Small intestine (tissue), 7 donors: ENCODE results near the gene RASA4B. TPM values are rescaled to one million over a fixed set of nuclear protein-coding genes. Genes with fewer than 3 reads are reported as not detected.
"Not testable (repeated sequence)": the region's sequence is repeated elsewhere in the genome, so short reads cannot be mapped to it uniquely, and the experiment has no call there.

Experiments
- DNase-seq, 2 donors: peaks; one replicate each; pipeline versions ENCODE4 v3.0.0 to v3.0.0-alpha.2; 2013
- FAIRE-seq: peaks from 2 replicates; lab custom pipeline; 2012; peaks lifted over from hg19 to GRCh38; lab: Jason Lieb, UNC
- H3K27ac ChIP-seq, 3 donors: one replicate each; pipeline ENCODE4 v1.5.1; 2013; ENCODE audit warnings: low read length in 2 of 3, mild to moderate bottlenecking in 2 of 3, control low read depth in 1 of 3, inconsistent platforms in 1 of 3, low read depth in 1 of 3, moderate library complexity in 1 of 3
- H3K27me3 ChIP-seq, 3 donors: one replicate each; pipeline ENCODE4 v1.6.1; 2013; ENCODE audit warnings: low read length in 3 of 3, inconsistent platforms in 1 of 3; ENCODE audit not compliant: control insufficient read depth in 3 of 3, insufficient read depth in 3 of 3
- H3K36me3 ChIP-seq, 3 donors: one replicate each; pipeline ENCODE4 v1.6.1; 2013; ENCODE audit warnings: low read length in 3 of 3, inconsistent platforms in 1 of 3, low read depth in 1 of 3, mild to moderate bottlenecking in 1 of 3, moderate library complexity in 1 of 3; ENCODE audit not compliant: control insufficient read depth in 3 of 3, insufficient read depth in 2 of 3
- H3K4me1 ChIP-seq, 3 donors: one replicate each; pipeline ENCODE4 v1.6.1; 2013; ENCODE audit warnings: low read length in 2 of 3, inconsistent platforms in 1 of 3, low read depth in 1 of 3, mild to moderate bottlenecking in 1 of 3, moderate library complexity in 1 of 3; ENCODE audit not compliant: control insufficient read depth in 3 of 3, insufficient read depth in 2 of 3
- H3K4me3 ChIP-seq, 3 donors: one replicate each; pipeline ENCODE4 v1.5.1; 2013; ENCODE audit warnings: low read length in 3 of 3, control low read depth in 1 of 3, inconsistent platforms in 1 of 3, low read depth in 1 of 3, mild to moderate bottlenecking in 1 of 3, moderate library complexity in 1 of 3
- H3K9me3 ChIP-seq, 2 donors: one replicate each; pipeline ENCODE4 v1.6.1; 2013; ENCODE audit warnings: low read depth in 1 of 2, low read length in 1 of 2; ENCODE audit not compliant: control insufficient read depth in 2 of 2, insufficient read depth in 1 of 2
- WGBS, 3 donors: extraction: QIAGEN DNeasy Blood & Tissue Kit; methylation state at CpG; one replicate each; pipeline ENCODE4 v1.1.7; 2013; 5-methylcytosine and 5-hydroxymethylcytosine counted together
- polyA plus RNA-seq, 4 donors: library from polyadenylated mRNA; stranded (reverse) in 3 of 4; unstranded in 1 of 4; fragments of 200-250 nt in 3 of 4; fragments of 120-200 nt in 1 of 4; gene quantifications; one replicate each; pipeline versions ENCODE4 v1.2.1 to v1.2.3, GENCODE V29; 2013
- donor health status: healthy with polysubstance abuse.
- donor health status: control.
- donor health status: control.
- donor health status: Bipolar disorder and iron deficiency.
- donor health status: healthy.

The RASA4B gene
- polyA plus RNA-seq, 4 donors = 14.2 to 58.4 (median 35.7) TPM

DNA sequence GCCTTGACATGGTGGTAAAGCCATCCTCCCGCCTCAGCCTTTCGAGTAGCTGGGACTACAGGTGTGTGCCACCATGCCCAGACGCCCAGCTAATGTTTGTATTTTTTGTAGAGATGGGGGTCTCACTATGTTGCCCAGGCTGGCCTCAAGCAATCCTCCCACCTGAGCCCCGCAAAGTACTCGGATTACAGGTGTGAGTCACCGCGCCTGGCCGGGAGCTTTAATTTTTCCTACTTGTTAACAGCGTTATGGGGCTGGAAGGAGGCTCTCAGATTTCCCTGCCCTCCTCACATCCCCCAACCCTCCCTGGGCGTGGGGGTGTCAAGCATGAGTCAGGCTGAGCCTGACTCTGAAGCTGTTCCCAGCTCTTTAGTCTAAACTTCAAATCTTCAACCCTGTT lies 61.2 kb downstream of the RASA4B start:
- Histone ChIP-seq H3K4me3 (no peak overlapping the region), H3K36me3 (peaks cover 9 to 54% (median 13%) of the 10 kb centered on the region in 3 donors), H3K9me3 (no peaks in the 10 kb centered on the region), H3K27me3 (no peaks in the 10 kb centered on the region), H3K27ac (no peak overlapping the region), H3K4me1 (no peaks in the 10 kb centered on the region)
- DNase-seq (no peak), FAIRE-seq (no peak)
- WGBS, 3 donors = 89 to 92% (median 92%) methylated on average over 10 of the region's 10 CpGs

DNA sequence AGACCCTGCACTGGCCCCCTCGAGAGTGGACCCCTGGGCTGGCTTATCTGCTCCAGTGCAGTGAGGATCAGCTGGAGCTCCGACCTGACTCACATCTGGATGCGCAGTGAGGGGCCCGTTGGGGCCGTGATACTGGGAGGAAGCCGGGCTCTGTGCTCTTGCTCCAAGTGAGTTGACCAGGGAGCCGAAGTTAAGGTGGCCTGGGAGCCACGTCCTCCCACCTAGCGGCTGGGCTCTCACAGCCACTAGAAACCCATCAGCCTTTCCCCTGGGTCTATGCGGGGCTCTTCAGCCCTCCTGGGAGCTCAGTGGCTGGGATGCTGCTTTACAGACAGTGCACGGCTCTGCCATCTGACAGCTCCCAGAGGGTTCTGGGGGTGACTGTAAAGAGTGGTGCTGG lies 62.0 kb downstream of the RASA4B start:
- DNase-seq (no peak), FAIRE-seq (no peak)
- H3K27me3 ChIP-seq = no peaks in the 10 kb centered on the region
- no peak overlapping the region for H3K27ac ChIP-seq
- no peaks in the 10 kb centered on the region for H3K9me3 ChIP-seq
- no peaks in the 10 kb centered on the region for H3K4me1 ChIP-seq
- 90 to 92% (median 90%) methylated on average over 11 of the region's 11 CpGs for WGBS, 3 donors
- H3K36me3 ChIP-seq = peaks cover 9 to 52% (median 13%) of the 10 kb centered on the region in 3 donors
- H3K4me3 ChIP-seq = no peak overlapping the region

DNA sequence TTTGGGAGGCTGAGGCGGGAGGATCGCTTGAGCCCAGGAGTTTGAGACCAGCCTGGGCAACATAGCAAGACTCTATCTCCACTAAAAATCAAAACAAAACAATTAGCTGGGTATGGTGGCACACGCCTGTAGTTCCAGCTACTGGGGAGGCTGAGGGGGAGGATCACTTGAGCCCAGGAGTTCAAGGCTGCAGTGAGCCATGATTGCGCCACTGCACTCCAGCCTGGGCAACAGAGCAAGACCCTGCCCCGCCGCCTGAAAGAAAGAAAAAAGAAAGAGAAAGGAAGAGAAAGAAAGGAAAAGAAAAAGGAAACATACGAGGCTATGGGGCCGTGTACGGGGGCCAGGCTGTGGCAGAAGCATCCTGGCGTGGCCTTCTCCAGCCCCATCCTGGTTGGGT lies 62.6 kb downstream of the RASA4B start:
- 85 to 94% (median 93%) methylated on average over 10 of the region's 10 CpGs for WGBS, 3 donors
- H3K4me1 ChIP-seq, DNase-seq, H3K4me3 ChIP-seq, H3K27me3 ChIP-seq, H3K9me3 ChIP-seq, FAIRE-seq, H3K27ac ChIP-seq: not testable (repeated sequence)
- peaks cover 9 to 51% (median 13%) of the 10 kb centered on the region in 3 donors for H3K36me3 ChIP-seq

DNA sequence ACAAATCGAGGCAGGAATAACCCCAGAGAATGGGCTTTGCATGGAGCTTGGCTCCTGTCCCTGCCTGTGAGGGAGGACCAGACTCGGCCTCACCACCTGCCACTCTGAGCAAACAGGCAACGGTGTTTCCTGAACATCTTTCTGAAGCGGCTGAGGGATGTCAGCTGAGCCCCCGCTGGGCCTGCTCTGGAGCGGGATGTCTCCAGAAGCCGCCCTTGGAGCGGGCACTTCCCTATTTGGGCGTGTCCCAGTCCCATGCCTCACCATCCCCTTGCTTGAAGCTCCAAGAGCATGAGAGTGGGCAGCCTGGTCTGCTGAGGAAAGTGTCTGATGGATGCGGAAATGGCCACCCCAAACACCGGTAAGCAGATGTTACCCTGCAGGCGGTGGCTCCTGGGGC lies 63.1 kb downstream of the RASA4B start:
- no peak overlapping the region for H3K4me3 ChIP-seq
- FAIRE-seq = no peak
- no peak for DNase-seq
- H3K27me3 ChIP-seq = no peaks in the 10 kb centered on the region
- no peak overlapping the region for H3K27ac ChIP-seq
- WGBS, 3 donors = 62 to 66% (median 66%) methylated on average over 12 of the region's 12 CpGs
- no peaks in the 10 kb centered on the region for H3K9me3 ChIP-seq
- peaks cover 9 to 48% (median 13%) of the 10 kb centered on the region in 3 donors for H3K36me3 ChIP-seq
- H3K4me1 ChIP-seq = no peaks in the 10 kb centered on the region

DNA sequence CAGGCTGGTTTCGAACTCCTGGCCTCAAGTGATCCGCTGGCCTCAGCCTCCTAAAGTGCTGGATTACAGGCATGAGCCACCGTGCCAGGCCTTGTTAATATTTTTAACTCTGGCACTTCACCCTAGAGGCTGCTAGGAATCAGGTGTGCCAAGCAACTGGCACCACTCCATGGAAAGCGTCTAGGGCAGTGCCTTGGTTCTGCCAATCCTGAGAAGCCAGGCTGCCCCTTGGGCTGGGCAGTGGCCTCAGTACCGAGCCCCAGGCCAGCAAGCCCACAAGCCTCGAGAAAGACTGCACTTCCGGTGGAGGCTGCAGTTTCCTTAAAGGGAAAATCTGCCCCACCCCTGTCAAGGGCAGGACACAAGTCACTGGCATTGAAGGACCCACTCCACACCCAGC lies 64.3 kb downstream of the RASA4B start:
- no peak for FAIRE-seq
- WGBS, 3 donors = 80 to 83% (median 83%) methylated on average over 7 of the region's 7 CpGs
- Histone ChIP-seq H3K4me1 (no peaks in the 10 kb centered on the region), H3K9me3 (no peaks in the 10 kb centered on the region), H3K27me3 (no peaks in the 10 kb centered on the region), H3K4me3 (no peak overlapping the region), H3K27ac (no peak overlapping the region), H3K36me3 (peaks cover 7 to 37% (median 13%) of the 10 kb centered on the region in 3 donors)
- no peak for DNase-seq

DNA sequence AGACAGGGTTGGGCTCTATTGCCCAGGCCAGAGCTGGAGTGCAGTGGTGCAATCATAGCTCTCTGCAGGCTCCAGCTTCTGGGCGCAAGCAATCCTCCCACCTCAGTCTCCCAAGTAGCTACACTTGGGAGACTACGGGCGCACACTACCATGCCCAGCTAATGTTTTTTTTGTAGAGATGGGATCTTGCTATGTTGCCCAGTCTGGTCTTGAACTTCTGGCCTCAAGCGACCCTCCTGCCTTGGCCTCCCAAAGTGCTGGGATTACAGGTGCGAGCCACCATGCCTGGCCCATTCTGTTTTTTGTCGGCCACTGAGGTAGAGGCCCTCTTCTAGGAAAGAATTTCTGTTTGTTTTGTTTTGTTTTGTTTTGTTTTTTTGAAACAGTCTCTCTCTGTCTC lies 65.1 kb downstream of the RASA4B start:
- WGBS, 3 donors = 91 to 95% (median 92%) methylated on average over 6 of the region's 6 CpGs

DNA sequence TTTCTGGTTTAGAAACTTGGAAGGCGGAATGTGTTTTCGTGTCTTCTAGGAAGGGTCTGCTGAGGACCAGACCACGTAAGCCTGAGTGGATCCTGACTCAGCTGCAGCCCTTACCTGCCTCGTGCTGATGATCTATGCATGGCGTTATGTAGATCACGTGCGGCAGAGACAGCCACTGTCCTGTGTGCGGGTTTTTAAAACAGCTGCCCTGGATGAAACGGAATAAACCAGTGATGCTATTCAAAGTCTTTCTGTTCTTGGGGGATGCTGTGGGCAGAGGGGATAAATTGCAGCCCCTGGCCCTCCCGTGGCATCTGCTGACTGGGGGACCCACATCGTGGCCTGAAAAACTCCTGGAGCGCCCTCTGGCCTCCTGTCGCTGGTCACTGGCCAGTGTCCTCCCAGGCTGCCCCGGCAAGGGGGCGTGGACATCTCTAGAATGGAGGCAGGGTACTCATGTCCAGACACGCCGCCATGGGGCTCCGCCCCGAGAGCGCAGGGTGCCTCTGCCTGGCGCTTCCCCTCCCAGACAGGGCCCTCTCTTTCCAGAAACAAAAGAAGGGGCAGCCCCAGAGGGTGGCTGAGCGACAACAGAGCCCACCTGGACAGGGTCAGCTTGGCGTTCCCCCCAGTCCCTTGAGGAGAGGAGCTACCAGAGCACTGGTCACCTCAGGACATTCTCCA lies 66.1 kb downstream of the RASA4B start:
- H3K4me1 ChIP-seq = no peaks in the 10 kb centered on the region
- H3K27me3 ChIP-seq = no peaks in the 10 kb centered on the region
- DNase-seq (no peak), FAIRE-seq (no peak)
- no peaks in the 10 kb centered on the region for H3K9me3 ChIP-seq
- 50 to 62% (median 54%) methylated on average over 22 to 23 of the region's 23 CpGs for WGBS, 3 donors
- H3K4me3 ChIP-seq = no peak overlapping the region
- no peak overlapping the region for H3K27ac ChIP-seq
- H3K36me3 ChIP-seq = peaks cover 4 to 35% (median 5%) of the 10 kb centered on the region in 3 donors

More for the DNA sequence above, 65.1 kb downstream of the RASA4B start:
- DNase-seq (no peak), FAIRE-seq (no peak)
- no peak overlapping the region for H3K4me3 ChIP-seq
- peaks cover 2 to 35% (median 9%) of the 10 kb centered on the region in 3 donors for H3K36me3 ChIP-seq
- no peaks in the 10 kb centered on the region for H3K9me3 ChIP-seq
- no peaks in the 10 kb centered on the region for H3K4me1 ChIP-seq
- H3K27ac ChIP-seq = no peak overlapping the region
- H3K27me3 ChIP-seq = no peaks in the 10 kb centered on the region

DNA sequence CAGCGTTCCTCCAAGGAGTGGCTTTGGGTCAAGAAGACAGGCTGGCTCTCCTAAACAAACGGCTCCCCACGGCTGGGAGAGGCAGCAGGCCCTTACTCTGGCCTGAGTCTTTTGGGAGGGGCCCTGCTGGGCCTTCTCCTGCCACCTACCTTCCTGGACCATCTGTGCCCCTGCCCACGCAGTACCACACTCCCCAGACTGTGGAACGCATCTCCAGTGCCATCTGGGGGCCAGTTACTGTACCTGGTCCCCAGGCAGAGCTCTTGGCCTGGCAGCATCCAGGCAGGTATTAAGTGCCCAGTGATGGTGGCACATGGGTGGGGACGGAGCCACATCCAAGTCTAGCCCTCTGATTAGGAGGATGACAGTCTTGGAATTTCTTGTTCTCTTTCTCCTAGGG lies 67.3 kb downstream of the RASA4B start:
- DNase-seq (no peak), FAIRE-seq (no peak)
- Histone ChIP-seq H3K9me3 (no peaks in the 10 kb centered on the region), H3K4me1 (no peaks in the 10 kb centered on the region), H3K36me3 (peaks cover 0 to 26% (median 4%) of the 10 kb centered on the region in 3 donors), H3K27me3 (no peaks in the 10 kb centered on the region), H3K4me3 (no peak overlapping the region), H3K27ac (no peak overlapping the region)
- 41 to 73% (median 66%) methylated on average over 6 of the region's 6 CpGs for WGBS, 3 donors

DNA sequence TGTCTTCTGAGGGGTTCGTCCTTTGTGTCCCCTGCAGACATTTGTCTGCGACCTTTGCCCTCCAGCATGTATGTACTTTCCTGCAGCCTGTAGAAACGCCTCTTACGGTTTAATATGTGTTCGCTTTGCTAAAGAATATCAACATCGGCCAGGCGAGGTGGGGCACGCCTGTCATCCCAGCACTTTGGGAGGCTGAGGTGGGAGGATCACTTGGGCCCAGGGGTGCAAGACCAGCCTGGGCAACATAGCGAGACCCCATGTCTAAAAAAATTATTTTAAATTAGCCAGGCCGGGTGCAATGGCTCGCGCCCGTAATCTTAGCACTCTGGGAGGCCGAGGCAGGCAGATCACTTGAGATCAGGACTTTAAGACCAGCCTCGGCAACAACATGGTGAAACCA lies 68.4 kb downstream of the RASA4B start:
- Histone ChIP-seq H3K36me3 (peaks cover 0 to 27% (median 4%) of the 10 kb centered on the region in 3 donors), H3K27me3 (no peaks in the 10 kb centered on the region), H3K27ac (no peak overlapping the region), H3K4me3 (no peak overlapping the region), H3K9me3 (no peaks in the 10 kb centered on the region), H3K4me1 (no peaks in the 10 kb centered on the region)
- FAIRE-seq = no peak
- 80 to 95% (median 88%) methylated on average over 15 of the region's 15 CpGs for WGBS, 3 donors
- DNase-seq = no peak
